Activated CD8-positive, alpha-beta memory T cell treated with anti-CD3 and anti-CD28 coated beads for 36 hours (primary cell): ENCODE measurements around the gene CHKA. TPM values are rescaled to one million over a fixed set of nuclear protein-coding genes. Genes with fewer than 3 reads are reported as not detected.

Experiments
- CTCF ChIA-PET: fragments of 350-600 bp; sonication (Branson Sonifier 250); formaldehyde crosslinking; loops from one replicate; lab custom pipeline; 2021; ENCODE audit warnings: antibody characterized with exemption; lab: Charles Lee
- POLR2A ChIA-PET: fragments of 350-600 bp; sonication (Branson Sonifier 250); formaldehyde crosslinking; loops from one replicate; lab custom pipeline; 2021; ENCODE audit warnings: antibody characterized with exemption; lab: Charles Lee
- total RNA-seq, 2 experiments: library from RNA; stranded (reverse); gene quantifications; one replicate each; pipeline ENCODE4 v1.2.3, GENCODE V29; 2021

The CHKA gene
- total RNA-seq, 2 experiments from 2014 or later: 12.2 to 12.3 TPM

DNA sequence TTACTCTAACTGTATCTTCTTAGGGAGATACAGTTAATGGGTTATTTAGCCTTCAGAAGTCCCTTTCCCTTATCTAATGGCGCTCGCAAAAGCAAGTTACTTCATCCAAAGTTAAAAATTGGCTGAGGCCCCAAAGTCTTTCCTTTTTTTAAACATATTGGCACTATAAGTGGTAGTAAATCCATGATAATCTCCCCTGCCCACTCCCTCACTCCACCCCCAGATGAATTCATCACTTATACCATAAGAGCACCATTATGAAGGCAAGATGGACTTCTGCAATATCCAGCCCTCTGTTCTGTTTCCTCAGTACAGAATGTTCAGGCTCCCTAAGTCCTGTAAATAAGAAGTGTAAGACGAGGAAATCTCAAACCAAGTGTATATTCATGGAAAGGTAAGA is 37.7 kb downstream of the CHKA start:
- CTCF ChIA-PET: no interaction called here
- POLR2A ChIA-PET: no interaction called here

DNA sequence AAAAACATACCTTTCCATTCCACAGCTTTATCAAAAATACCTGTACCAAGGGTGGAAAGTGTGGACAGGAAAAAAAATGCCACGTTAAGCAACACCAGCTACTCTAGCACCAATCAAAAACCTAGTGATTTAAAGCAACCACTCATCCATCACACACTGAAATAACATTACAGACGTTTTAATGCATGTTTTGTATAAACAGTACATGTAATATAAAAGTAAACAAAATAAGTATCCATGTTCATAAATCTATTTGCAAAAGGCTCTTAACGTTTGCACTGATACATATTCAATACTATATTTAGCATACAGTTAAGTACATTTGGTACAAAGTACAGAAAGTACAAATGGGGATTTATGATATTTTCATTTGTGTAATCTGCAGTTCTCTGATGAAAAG is 38.7 kb downstream of the CHKA start:
- POLR2A ChIA-PET: no interaction called here
- CTCF ChIA-PET: no interaction called here

DNA sequence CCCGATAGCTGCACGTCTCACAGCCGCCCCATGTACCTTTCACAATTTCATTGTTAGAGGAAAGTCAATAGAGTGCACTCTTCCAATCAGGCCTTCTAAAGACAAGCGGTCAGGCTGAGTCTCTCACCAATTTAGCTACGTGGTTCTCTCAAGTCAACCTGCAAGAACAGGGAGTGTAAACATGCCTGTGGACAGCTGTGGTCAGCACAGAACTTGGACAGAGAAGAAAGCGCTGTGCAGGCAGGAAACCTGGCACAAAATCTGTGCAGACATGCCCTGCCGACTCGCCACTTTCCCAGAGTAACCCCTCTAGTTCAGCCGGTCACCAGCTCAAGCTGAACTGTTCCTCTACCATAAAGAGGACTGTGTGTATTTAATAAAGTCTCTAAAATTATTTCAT is 39.5 kb downstream of the CHKA start:
- ChIA-PET CTCF (no interaction called here), POLR2A (no interaction called here)

DNA sequence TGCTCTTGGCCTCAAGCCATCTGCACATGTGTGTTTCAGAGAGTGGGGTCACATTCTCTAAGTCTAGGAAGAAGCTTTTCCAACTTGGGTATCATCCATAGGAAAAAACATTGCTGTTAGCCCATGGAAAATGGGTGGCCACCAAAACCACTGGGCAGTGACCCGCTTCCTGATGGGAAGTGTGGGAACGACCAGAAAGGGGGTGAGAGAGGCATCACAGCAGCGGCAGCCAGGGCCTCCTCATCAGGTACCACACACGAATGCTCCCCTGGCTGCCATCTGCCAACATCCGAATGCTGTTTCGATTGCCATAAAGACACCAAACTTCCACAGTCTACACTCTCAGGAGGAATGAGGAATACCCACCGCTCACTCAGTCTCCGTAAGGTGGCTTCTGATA is 40.3 kb downstream of the CHKA start:
- CTCF ChIA-PET: no interaction called here
- POLR2A ChIA-PET: no interaction called here

DNA sequence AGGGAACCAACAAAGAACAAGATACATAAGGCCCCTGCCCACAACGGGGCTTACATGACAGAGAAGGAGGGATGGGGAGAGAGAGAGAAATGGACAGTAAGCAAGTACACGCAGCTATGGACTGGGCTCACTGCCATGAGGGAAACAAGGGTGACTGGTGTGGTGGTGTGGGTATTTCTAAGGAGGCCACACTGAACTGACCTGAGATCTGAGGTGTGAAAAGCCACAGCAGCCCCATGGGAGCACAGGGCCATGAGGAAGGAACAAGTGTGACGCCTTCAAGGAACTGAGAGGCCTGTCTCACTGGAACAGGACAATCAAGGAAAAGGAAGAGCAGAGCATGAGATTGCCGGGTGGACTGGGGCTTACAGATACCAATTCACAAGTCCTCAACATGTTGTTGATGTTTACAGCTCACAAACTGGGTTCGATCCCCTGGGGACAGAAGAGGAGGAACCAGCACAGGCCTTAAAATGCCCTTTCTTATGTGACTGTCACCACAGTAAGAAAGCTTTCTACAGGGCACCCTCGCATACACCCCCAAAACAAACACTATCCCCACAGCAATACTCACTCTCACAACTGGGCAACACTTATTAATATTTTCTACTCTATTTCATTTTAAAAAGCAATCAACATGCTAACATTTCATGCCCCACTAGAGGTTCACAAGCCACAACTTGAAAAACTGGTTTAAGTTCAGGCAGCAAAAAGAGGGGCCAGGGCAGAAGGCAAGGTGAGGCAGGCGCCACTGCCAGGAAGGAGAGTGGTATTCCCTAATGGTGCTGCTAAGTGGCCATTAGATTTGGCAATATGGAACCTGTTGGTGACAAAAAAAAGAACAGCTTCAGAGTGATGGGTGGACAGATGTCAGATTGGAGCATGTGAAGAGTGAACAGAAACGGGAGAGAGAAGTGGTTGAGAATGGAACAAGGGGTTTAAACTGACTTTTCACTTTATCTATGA is 43.3 kb downstream of the CHKA start:
- ChIA-PET POLR2A (no interaction called here), CTCF (no interaction called here)

DNA sequence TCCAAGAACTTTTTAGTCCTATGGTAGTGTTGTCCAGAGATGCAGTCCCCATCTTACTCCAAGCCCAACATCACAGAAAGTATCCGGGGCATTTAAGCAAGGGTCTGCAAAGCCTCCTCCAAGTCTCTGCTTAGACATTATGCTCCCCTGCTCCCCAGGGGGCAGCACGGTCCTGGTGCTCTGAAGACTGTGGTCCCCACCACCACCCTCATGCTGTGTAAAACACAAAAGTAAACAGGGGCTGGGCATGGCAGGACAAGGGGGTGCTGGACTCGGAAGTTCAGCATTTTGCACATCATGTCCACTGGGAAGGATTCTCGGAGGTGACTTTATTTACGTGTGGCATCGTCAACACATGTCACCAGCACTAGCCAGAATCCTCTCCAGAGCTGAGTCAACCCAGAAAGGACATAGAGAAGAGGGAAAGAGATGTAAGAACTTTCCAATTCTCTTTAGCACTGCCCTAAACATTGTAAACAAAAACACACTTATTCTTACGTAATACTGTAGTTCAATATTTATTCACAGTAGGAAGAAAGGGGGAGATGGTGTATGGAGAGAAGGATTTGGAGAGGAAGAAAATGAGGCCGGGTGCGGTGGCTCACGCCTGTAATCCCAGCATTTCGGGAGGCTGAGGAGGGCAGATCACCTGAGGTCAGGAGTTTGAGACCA is 44.7 kb downstream of the CHKA start:
- POLR2A ChIA-PET: no interaction called here
- CTCF ChIA-PET: interaction anchor here (0.5 kb wide), 1 partner anchor 1143 kb away, joined by 3 read pairs; no protein-coding TSS in a partner anchor

DNA sequence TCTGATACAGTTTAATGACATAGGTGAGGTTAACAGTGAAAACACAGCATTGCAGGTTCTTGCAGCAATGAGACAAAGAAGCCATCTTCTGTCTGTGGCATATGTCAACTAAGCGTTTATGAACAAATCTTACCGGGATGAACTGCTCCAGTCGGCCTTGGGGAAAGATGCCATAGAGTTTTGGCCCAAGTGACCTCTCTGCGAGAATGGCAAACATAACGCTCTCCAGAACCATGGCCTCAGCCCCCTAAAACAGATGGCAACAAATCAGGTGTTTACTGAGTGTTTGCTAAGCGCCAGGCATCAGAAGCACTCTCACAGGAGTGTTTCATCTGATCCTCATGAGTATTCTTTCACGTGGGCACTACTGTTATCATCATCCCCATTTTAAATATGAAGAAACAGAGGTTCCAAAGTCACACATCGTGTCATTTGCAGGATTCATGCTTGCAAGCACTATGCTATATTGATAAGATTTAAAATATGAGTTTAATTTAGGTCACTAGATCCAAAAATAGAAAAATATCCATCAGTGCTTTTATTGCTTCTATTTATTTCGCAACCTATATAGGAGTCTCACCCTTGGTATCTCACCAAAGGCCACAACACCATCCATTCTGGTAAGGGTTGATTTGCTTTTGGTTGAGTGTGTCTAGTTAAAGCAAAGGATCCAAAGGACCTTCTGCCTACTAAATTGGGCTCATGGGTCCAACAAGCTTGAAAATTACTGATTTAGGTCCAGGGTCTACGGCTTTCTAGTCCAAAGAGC is 46.4 kb downstream of the CHKA start:
- POLR2A ChIA-PET: no interaction called here
- CTCF ChIA-PET: no interaction called here

DNA sequence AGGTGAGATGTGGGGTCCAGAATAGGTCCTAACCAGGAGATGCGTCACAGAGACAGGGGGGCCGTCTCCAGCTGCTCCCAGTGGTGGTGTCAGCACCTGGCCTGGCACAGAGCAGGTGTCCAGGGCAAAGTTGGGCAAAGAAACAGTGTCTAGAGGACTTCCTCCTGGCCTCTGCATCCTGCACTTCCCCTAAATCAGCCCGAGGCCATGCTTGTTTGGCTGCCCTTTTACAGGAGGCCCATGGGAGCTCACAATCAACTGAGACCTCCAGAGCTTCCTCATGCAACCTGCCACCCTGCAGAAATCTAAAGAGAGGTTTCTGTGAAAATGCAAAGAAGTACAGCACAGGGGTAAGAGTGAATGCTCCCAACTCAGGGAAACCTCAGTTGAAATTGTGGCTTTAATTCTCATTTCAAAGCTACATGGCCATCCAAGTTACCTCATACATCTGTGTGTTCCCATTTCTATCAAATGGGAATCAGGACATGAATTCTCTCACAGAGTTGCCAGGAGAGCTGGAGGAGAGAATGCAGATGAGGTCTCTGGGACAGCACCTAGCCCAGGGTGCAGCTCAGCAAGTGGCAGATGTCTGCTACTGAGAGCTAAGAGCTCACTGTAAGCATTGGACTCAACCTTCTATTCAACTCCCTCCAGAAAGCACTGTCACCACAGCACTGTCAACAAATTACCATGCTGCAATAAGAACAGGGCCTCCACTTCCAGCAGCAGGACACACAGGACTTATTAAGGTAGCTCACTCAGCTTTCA is 49.7 kb downstream of the CHKA start:
- CTCF ChIA-PET: no interaction called here
- POLR2A ChIA-PET: no interaction called here

DNA sequence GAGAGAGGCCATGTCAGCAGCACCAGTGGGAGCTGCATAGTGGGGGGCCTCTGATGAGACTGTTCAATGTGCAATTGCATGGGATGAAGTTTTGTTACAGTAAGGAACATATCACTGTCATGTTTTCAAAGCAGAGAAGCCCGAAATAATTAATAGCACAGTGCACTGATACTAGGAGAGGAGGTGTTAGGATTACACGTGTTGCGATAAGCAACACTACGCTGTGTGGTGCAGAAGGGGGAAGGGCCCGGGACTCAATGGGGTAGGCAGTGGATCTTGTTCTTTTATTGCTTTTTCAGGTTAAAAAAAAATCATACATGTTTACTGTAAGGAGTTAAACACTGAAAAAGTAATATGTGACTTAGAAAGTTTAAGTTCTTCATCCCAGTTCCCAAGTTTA is 53.2 kb downstream of the CHKA start:
- POLR2A ChIA-PET: no interaction called here
- CTCF ChIA-PET: no interaction called here

DNA sequence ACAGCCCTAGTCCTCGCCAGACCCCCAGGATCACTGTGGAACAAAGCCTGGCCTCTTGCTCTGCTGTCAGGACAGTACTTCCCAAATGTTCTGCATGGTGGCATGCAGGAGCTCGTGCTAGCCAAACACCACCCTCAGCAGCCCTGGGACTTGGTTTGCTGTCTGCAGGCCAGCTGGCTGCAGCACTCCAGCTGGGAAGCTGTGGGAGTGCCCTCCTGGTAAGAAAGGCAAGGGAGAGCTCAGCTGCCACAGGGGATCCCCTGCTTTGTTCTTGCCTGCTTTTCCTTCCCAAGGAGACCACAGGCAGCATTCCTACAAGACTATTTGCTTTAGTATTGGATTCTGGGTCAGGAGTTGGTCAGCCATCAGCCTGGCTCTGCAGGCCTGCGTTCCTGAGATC is 54.4 kb downstream of the CHKA start:
- POLR2A ChIA-PET: no interaction called here
- CTCF ChIA-PET: no interaction called here

DNA sequence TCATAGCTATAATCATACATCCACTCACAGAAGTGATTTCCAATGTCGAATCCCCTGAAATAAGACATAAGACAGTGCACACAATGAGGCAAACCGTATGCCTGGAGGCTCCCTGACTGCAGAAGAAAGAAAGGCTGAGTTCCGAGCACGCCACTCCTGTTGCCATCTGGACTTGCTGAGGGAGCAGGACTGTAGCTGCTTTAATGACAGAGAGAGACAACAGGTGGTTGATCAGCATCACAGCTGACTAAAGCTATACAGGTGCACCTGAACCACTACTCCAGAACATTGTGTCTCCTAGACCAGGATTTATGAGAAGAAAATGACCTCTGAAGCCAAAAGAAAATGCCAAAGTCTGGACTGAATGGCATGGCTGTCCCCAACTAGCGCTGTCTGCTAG is 55.3 kb downstream of the CHKA start:
- POLR2A ChIA-PET: no interaction called here
- CTCF ChIA-PET: interaction anchor here (1.3 kb wide), 1 partner anchor 22 kb away, joined by 5 read pairs; no protein-coding TSS in a partner anchor

DNA sequence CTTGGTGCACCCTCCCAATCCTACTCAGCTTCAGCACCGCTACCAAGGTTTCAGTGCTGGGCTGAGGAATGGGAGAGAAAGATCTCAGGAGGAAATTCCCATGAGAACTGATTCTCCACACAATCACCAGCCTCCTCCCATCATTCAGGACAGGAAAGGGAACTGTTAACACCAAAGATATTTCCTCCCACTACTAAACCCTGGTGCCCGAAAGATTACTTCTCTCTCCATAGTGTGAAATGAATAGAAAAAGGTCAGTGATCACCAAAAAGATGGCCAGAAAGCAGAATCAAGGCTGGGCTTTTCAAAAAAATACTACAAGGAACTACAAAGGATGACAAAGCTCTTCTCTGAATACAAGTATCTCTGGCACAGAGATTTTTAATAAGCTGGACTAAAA is 56.3 kb downstream of the CHKA start:
- CTCF ChIA-PET: interaction anchor here (0.7 to 1.3 kb wide), 2 partner anchors 23 to 1860 kb away, joined by 3 to 5 read pairs; no protein-coding TSS in a partner anchor
- POLR2A ChIA-PET: no interaction called here

DNA sequence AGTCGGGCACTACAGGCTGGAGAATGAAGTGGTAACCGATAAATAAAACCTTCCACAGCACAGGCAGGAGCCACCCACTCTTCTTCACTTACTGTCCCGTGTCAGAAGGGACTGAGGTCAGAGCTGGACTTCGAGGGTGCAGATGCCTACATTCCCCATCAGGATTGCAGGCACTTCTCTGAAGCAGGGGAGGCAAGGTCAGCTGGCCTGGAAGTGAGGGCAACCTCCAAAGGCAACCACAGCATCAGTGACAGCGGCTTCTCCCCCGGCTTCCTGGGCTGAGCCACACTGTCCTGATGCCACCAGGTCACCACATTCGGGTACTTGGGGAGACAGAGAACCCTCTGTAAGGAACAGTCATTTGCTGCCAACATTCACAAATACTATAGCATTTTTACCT is 59.7 kb downstream of the CHKA start:
- POLR2A ChIA-PET: no interaction called here
- CTCF ChIA-PET: interaction anchor here (0.6 to 0.7 kb wide), 2 partner anchors 31 to 741 kb away, joined by 3 to 5 read pairs; no protein-coding TSS in a partner anchor

DNA sequence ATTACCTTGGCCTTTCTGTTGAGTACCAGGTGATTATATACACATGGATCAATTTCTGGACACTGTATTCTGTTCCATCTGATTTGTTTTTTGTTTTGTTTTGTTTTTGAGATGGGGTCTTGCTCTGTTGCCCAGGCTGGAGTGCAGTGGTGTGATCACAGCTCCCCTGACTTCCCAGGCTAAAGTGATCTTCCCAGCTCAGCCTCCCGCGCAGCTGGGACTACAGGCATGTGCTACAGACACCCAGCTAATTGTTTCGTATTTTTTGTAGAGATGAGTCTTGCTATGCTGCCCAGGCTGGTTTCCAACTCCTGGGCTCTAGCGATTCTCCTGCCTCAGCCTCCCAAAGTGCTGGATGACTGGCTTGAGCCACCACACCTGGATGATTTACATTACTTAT is 63.4 kb downstream of the CHKA start:
- CTCF ChIA-PET: no interaction called here
- POLR2A ChIA-PET: no interaction called here

DNA sequence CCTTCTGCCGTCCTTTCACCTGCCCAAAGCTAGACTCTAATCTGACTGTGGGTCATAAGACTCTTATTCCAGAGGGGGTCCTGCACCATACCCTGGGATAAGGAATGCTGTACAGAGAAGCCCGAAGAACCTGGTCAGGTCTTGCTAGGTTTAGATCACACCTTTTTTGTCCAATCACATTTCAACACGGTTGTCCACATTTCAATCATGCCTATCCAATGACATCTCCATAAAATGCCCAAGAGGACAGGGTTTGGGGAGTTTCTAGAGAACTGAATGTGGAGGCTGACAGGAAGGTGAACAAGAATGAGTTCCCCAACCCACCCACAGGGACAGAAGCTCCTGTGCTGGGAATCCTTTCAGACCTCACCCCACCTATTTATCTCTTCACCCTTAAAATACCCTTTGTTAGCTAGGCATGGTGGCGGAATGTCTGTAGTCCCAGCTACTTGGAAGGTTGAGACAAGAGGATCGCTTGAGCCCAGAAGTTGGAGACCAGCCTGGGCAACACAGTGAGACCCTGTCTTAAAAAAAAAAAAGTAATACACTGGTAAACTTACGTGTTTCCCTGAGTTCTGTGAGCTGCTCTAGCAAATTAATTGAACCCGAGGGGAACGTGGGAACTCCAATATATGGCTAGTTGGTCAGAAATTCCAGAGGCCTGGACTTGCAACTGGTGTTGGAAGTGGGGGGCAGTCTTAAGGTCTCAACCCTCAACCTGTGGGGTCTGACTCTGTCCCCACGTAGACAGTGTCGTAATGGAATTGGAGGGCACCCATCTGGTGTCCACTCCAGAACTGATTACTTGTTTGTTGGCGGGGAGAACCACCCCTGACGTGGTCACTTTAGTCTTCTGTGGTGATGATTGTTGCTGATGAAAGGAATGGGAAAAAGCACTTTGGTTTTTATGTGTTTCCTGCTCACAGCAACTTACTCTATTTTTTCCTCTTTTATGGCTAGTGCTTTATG is 64.6 kb downstream of the CHKA start:
- CTCF ChIA-PET: no interaction called here
- POLR2A ChIA-PET: no interaction called here

DNA sequence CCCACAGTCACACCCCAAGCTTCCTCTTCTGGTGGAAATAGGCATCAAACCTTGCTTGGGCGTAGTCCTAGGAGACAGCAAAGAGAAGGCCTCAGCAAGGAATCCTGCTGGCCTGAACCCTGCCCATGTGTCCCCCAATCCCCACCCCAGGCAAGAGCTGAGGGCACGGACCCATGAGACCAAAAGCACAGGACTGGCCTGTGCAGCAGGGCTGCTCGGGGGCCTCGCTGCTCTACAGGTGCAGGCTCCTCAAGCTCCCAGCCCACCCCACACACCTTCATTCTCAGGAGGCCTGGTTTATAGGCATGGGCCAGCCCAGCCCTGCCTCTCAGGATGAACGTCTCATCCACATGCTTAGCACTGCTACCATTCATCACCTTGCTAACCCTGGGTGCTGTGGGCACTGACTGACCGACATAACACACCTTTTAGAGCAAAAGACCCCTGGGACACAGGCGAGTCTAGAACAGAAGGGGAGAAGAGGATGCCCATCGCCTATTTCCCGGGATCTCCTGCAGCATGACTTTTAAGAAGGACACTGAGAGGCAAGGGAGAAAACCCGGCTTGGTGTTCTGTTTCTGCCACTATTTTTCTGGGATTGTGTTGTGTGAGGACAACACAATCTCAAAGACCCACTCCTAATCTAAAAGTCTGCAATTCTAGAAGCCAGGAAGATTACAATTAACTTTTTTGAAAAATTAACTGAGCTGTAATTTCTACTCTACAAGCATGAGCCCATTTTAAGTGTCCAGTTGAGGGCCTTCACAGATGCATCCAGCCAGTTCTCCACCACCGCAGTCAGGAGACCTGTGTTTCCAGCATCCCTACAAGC is 67.0 kb downstream of the CHKA start:
- CTCF ChIA-PET: no interaction called here

DNA sequence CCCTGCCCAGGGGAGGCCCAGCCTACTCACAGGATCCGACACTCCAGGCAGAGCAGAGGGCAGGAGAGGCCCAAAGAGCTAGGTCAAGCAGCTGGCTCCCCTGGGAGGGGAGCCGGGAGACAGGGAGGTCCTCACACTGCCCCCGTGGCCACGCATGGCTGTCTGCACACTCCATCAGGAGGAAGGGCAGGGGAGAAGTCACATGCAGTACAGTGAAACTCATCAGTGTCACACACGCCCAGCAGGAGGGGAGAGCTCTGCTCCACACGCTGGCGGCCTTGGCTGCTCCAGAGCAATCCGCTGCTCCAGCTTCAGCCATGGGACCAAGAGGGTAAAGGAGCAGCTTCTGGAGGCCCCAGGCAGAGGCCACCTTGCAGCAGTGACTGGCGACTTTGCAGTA is 68.1 kb downstream of the CHKA start:
- CTCF ChIA-PET: no interaction called here
- POLR2A ChIA-PET: interaction anchor here (0.5 to 1.2 kb wide), 2 partner anchors 15 to 175 kb away, joined by 3 to 5 read pairs; partner anchors contain the start of gene TCIRG1

More for the DNA sequence above, 67.0 kb downstream of the CHKA start:
- POLR2A ChIA-PET: interaction anchor here (0.6 kb wide), 1 partner anchor 58 kb away, joined by 4 read pairs; no protein-coding TSS in a partner anchor
